IPS-NIHi7 (cell line): ENCODE data around the gene FANCG.
A peak's percentile ranks its signal among the peaks of the same experiment; 100 is the strongest.

Source experiments
- DNase-seq: peaks from one replicate; pipeline ENCODE4 v3.0.0; 2012; ENCODE audit warnings: mixed read lengths; ENCODE audit errors: extremely low spot score

FANCG gene

GRCh38 chr9:35103660-35104191 lies 24.0 kb upstream of the FANCG start:
- no peak for DNase-seq

GRCh38 chr9:35102769-35103659 lies 23.3 kb upstream of the FANCG start, which contains the start of gene STOML2:
TSS of gene STOML2 (minus strand) at chr9:35103131. CDS start at chr9:35103094, 37 bp downstream.
- DNase-seq = peak; percentile 94

DNA sequence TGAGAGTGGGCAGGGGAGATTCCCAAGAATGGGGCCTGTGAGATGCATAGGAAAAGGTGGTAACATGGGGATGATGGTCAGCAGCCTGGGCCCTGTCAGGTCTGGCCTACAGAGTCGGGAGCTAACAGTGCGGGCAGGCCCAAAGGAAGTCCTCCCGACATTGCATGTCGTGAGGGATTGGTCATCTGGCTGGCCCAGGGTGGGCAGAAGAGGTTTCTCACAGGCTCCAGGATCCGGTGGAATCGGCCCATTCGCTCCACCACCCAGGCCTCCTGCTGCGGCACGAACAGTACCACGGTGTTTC lies 22.7 kb upstream of the FANCG start:
- peak; percentile 14 for DNase-seq

DNA sequence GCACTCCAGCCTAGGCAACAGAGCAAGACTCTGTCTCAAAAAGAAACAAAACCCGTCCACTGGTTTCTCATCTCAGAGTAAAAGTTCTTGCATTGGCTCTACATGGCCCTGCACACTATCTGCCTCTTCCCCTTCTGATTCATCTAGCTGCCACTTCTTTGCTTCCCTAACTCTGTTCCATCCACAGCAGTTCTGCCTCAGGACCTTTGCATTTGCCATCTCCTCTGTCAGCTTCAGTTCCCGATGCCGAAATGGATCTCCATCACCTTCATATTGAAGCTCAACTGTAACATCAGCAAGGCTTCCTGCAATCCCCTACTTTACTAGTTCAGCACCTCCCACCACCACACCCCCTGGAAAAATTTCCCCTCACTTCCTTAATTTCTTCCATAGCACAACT lies 17.8 kb upstream of the FANCG start:
- no peak for DNase-seq

DNA sequence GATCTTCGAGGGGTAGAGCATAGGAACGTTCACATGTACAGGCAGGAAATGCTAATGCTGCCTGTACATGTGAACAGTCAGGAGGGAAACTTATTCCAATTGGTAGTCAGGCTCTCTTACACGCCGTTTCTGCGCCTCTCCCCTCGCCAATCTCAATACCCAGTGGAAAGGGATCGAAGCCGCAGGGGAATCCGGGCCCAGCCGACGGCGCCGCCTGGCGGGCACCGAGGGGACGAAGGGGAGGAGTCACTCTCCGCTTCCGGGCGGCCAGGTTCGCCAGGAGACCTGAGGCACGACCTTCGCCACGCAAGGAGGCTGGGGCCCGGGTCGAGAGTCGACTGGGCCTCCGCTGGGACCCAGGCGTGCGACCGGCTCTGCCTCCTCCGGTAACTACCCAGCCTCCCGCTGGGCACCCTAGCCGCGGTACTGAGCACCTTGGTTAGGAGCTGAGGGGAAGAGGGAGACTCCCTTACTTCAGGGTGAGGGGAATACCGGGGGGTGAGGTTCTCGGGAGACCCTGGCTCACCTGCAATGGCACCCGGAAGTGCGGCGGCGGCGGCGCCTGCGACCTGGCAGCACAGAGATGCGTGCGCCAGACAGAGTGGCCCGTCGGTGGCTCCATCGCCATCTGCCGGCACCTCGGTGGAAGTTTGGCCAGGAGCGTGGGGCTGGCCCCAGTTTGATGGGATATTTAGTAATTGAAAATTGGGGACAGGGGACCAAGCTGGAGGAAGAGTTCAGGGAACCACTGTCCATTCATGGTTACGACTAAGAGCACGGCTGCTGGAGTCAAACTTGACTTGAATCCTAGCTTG lies 16.5 kb upstream of the FANCG start, which contains the start of gene PIGO:
TSS of gene PIGO (minus strand) at position 557 of the 815 bp plus-strand sequence. CDS start 1,026 bp downstream, outside the sequence.
- peak; percentile 90 for DNase-seq

GRCh38 chr9:35091536-35091935 lies 11.8 kb upstream of the FANCG start:
- no peak for DNase-seq

DNA sequence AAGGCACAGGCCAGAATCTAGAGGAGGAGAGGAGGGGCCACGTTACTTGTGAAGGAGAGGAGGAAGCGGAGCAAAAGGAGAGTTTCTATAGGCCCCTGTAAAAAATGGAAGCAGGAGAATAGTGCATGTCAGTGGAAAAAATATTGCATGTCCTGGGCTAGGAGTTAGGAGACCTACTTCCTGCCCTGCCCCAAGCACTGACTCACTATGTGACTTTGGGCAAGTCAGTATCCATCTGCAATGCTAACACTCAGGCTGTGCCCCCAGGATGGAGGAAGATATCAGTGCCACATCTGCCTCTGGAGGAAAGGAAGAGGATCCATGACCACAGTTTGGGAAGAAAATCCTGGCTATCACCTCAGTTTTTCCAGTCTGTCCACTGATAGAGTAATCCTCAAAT lies 9.7 kb upstream of the FANCG start:
- no peak for DNase-seq

- no peak for DNase-seq
Measured at GRCh38 chr9:35085078-35085477, 5.3 kb upstream of the FANCG start.

DNA sequence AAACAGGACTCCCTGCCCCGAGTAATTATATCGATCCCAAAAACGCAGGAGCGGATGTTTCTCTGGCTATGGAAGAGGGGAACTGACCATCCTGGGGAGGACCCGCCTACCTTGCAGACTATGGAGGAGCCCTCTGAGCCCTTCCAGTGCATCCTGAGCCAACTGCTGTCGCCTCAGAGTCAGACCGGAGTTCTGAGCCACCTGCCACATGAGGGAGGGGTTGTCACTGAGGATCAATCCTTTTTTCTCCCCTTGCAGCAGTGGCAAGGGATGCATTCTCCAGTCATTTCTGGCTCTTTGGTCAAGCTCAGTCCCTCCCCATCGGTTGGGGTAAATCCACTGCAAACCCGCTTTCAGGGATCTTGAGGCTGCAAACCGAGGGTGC lies 709 bp downstream of the FANCG start:
- DNase-seq = no peak

- DNase-seq = no peak
Measured at GRCh38 chr9:35078066-35078465, 1.7 kb downstream of the FANCG start.

GRCh38 chr9:35076848-35077247 lies 2.9 kb downstream of the FANCG start:
- no peak for DNase-seq

DNA sequence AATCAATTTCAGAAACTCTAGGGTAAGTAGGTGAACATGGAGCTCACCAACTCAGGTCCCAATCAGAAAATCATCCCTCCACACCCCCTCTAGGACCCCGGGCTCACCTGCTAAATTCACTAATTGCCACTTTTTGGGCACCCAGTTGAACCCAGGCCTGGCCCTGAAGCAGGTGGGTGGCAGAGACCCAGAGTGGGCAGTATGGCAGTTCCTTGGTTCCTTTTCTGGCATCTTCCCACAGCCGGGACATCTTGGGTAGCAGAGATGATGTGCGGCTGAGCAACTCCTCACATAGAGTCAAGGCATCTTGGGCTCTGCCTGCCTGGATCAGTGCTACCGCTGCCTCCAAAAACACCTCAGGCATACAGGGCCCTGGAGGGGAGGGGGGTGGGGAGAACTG lies 4.4 kb downstream of the FANCG start:
- no peak for DNase-seq

- no peak for DNase-seq
Measured at GRCh38 chr9:35074791-35075190, 5.0 kb downstream of the FANCG start.

- DNase-seq = no peak
Measured at GRCh38 chr9:35074141-35074540, 5.6 kb downstream of the FANCG start.

DNA sequence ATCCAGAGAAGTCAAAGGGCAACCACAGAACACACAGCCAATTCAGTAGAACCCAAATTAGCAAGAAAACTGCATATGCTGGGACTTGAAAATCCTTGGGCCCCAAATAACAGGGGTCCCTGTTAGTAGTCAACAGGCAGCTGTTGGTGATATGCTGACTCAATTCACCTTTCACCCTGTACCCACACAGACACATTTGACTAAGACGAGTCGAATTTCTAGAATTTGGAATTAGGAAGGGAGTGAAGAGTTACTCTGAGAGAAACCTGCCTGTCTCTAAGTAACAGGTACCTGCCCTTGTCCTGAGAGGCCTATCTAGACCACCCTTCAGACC lies 6.5 kb downstream of the FANCG start:
- DNase-seq = no peak

GRCh38 chr9:35072461-35073278 lies 7.1 kb downstream of the FANCG start, which contains the start of gene VCP:
TSS of gene VCP (minus strand) at chr9:35072625. CDS start at chr9:35072353, 272 bp downstream.
- peak; percentile 99 for DNase-seq

GRCh38 chr9:35071814-35072460 lies 7.8 kb downstream of the FANCG start:
- DNase-seq = peak; percentile 91

DNA sequence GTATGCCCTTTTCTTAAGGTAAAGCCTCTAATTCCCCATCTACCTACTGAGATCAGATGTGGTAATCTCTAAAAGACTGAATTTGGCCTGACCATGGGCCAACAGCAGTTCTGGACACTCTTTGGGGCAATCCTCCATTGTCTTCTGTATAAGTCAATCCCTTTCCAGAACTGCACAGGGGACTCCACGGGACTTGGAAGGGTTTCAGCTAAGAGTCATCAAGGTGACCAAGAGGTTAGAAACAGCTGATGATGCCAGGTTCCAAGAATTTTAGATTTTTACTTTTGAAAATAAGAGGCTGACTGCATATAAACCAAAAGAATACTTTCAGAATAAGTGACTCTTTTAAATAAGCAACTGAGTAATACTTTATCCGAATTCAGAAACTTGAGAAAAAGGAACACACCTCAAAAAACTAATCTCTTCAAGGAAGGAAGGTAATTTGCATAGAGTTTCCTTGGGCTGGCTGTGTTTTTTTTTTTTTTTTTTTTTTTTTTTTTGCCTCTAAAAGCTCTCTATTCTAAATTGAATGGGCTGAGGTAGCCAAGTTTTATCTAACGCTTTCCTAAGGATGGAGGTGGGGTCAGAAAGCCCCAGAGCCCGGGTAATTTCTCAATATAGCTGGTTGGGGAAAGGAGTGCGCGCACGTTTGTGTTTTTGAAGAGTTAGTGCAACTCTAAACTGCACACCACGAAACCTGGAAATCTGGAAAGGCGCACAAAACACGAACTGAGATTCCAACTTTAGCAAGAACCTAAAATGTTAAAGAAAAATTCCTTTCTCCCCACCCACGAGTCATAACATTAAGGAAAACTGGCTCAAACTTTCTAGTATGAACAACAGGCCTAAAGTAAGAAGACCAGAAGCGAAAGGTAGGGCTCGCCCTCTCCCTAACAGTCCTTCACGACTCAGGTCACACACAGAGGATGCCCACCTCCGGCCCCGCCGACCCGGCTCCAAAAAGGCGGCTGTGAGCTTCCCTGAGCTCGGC lies 8.6 kb downstream of the FANCG start:
- no peak for DNase-seq

DNA sequence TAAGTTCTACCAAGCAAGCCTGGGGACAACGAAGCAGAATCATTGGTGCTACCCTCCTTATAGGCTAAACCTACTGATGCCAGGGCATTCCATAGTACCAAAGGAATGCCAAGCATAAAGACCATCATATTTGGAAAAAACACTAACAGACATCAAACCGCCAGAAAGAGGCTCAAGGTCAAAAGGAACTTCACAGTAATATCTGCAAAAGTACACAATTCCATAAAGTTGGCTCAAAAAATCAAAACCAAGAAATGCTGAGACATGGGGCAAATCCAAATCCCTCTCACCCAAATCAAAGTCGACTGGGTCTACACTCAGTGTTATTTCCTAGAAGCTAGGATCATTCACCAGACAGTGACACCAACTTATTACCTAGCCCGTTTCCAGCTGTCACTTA lies 10.7 kb downstream of the FANCG start:
- no peak for DNase-seq

GRCh38 chr9:35067056-35067455 lies 12.7 kb downstream of the FANCG start:
- no peak for DNase-seq
